ENCODE results near the gene LTO1.

The LTO1 gene

DNA sequence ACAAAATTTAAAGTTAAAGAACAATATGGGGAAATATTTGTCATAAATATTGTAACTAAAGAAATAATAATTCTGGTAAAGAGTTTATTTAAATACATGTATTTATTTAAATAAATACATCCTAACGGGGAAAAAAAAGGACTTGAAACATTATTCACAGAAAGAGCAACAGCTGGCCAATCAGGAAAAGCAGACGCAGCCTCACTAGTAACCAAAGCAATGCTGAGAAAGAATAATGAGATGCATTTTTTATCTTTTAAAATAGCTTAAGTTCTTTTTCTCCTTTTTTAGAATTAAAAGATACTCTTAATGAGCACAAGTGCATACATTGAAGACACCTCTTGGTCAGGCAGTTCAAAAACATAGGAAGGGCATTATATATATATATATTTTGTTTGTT, 2.6 kb upstream of the LTO1 start:
- DNase-seq (ENCODE audit: low spot score) = no peak

DNA sequence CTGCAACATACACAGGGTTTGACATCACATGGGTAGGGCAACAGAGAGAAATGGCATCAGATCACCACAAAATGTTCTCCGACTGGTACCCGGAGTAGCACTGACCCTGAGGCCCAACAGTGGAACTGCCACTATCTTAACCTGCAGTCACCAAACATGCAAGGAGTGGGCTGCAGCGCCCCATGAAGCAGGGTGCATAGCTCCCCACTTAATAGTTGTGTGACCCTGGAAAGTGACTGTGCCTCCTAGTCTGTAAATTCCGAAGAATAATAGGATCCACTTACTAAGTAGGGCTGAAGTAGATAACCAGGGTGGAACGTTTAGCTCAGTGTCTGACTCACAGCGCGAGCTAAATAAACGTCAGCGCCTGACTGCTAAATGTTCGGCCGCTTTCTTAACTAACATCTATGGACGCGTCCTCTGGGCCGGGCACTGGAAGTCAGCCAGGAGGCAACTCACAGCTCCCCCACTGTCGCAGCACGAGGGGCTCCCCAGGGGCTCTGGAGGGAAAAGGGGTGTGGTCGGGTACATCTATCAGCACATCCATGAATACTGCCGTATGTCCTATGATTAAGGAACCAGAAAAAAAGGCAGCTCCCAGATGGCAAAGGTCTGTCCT, 777 bp downstream of the LTO1 start:
- DNase-seq (ENCODE audit: low spot score) = peak; percentile 52

DNA sequence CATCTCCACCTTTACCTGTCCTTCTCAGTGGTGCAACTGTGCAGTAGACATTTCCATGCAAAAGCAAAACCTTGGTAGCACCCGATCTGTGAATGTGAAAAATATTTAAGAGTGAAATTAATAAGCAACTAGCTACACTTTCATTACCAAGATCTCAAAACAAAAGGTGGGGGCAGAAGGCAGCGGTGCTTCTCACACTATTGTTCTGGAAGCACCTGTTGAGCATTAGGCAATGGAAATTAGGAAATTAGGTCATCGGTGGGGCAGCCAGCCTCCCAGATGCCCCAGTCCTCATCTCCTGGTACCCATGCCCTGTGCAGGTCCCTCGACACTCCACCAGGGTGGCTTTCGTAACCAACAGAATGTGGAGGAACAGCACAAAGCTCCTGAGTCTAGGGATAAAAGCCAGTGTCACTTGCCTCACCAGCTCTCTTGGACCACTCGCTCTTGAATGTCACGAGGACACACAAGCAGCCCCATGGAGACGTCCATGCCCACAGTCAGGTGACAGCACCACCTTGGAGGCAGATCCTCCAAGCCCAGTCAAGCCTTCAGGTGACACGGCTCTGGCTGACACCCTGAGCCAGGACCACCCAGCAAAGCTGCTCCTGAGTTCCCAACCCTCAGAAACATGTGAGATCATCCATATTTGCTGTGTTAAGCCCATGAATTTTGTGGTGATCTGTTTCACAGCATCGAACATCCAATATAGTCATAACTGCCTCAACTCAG, 3.3 kb downstream of the LTO1 start:
- no peak for DNase-seq (ENCODE audit: low spot score)

DNA sequence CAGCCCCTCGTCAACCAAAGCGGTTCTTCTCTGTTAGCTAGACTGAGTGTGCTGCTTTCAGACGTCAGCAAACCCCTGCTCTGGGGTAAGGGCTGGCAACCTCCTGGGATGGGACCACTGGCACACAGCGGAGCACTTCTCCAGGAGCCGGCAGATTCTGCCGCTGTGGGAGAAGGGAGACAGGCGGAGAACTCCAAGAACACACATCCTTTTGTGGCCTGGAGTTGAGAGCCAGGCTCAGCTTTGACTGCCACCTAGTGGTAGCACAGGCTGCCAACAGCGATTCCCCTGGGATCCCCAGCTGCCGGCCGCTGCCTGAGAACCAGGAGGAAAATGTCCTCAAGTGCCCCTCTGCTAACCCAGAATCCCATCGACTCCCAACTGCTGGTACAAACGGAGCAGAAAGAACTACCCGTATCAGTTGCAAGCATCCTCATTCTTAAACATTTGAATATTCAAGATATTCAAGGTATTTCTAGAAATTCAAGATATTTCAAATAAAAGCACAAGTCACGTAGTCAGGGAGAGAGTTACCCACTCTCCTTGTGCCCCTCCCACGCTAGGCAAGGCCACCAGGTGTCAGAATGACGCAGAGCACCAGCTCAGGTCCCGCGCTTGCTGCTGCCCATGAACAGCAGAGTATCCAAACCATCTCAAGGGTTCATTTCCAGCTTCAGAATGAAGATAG, 4.9 kb downstream of the LTO1 start:
- peak; percentile 79 for DNase-seq (ENCODE audit: low spot score)

DNA sequence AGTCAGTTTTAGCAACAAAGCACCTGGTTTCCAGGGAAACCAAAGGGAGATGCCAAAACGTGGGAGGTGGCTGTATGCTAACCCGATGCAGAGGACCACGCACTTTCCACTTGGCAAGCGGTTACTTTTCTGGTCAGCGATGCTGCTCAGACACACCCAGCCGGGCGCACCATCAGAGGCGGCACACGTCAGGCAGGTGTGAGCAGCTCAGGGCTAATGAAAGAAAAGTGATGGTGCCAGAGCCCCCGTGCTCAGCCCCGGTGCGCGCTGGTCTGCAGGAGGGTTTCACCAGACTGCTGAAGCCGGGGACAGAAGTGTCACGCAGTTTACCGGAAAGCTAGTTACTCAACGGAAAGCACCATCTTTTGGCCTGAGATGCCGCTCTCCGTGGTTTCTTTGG, 5.7 kb downstream of the LTO1 start:
- DNase-seq (ENCODE audit: low spot score) = no peak

DNA sequence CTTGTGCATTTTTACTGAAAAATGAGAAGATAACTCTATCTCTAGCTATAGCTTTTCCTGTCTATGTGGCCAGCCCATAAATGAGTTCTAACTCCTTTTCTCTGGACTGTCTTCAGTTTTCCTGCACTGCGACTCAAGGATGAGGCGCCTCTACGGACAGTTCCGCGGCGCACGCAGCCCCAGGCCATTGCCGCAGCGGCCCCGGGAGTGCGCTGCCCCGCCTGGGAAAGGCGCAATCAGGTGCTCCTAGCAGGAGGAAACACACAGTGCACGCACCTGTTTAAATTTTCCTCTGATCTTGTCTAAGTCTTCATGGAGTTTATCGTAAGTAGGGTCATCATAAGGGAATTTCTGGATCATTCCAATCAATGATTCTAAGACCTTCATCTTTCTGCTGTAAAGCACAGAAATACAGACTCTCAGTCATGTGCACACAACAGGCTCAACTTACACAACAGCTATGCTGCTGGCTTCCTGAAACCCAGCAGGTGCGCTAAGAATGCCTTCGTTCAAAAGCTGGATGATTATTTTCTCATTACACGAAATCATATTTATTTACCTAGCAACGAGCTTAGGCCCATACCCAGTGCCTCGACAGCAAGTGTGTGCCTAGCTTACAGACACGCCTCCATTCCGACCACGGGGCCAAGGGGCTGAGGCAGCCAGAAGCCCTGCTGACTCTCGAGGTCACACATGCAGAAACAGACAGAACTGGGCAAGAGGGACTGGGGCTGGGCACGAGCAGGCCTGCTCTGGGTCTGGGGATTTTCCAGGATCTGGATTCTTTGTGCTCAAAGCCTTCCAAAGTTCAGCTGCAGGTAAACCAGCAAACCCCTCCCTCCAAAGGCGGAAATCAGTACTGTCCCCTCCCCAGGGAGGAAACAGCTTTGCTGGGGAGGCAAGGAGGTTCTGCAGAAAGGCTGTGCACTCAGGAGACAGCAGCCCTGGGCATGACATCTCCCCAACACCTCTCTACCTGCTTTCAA, 7.2 kb downstream of the LTO1 start:
- DNase-seq (ENCODE audit: low spot score) = no peak

DNA sequence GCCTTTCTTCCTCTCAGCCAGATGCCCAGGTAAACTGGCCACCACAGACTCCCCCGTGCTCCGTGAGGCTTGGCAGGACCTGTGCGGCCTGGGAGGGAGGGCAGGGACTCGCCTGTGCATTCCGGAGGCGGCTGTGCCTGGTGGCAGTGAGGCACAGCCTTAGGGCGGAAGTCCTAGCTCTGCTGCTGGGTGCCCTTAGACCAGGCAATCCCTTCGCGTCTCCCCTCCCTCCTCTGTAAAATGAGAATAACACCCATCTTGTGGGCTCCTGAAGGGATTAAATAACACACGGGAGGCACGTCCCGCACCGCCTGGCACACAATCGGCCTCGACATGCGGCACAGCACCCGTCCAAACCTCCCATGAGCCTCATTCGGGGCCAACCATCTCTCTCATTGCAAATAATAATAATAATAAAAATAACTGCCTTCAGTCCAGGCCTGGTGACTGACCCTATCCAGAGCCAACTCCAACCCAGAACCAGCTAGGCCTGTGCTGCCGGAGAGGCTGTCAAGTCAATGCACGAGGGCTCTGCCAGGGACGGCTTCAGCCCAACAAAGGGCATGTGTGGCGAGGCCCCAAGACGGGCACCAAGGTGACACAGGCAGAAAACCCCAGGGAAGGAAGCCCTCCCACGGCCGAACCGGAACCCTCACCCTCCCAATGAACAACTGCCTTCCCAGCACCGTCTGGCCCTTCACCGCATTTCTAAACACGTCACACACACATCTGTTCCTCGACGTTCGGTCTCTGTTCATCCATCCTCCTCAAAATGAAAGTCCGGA, 8.2 kb downstream of the LTO1 start:
- DNase-seq (ENCODE audit: low spot score) = no peak

DNA sequence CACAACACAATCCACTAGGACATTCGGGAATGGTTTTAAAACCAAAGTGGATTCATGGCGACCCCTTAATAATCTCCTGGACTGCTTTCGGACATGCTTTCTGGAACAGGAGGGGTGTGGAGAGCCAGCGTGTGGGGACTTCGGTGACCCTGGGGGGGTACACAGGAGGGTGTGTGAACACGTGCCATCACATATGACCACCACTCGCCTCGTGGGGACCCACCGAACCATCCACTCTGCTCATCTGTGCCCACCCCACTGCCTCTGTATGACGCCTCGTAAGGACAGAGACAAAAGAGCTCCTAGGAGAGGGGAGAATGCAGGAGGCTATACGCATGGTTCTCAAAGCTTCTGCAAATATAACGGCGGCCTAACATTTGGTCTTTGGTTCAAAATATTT, 8.9 kb downstream of the LTO1 start:
- no peak for DNase-seq (ENCODE audit: low spot score)

DNA sequence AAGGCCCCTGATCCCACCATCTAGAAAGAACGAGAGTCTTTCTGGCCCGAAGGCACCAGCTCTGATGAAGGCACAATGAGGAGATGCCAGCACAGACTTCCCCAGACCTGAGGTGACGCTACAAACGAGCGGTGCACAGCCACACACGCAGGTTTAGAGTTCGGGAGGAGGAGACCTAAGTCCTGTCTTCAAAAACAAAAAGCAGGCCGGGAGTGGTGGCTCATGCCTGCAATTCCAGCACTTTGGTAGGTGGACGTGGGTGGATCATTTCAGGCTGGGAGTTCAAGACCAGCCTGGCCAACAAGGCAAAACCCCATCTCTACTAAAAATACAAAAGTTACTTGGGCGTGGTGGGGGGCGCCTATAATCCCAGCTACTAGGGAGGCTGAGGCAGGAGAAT, 9.5 kb downstream of the LTO1 start:
- DNase-seq (ENCODE audit: low spot score) = no peak

DNA sequence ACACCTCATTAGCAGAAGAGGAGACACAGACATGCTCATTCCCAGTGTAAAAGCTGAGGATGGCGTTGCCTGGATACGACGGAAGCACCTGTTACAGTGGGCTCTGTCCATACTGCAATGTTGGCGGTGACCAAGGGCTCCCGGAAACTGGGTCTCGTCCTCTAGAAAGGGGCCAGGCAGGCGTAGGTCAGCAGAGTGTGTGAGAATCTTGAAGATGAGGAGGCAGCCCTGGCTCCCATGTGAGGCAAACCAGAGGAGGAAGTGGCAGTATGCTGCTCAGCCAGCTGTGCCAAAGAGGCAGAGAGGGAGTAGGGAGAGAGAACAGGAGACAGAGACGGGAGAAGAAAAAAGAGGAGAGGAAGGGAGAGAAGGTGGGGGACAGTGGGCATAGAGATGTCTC, 10.3 kb downstream of the LTO1 start:
- DNase-seq (ENCODE audit: low spot score) = no peak

DNA sequence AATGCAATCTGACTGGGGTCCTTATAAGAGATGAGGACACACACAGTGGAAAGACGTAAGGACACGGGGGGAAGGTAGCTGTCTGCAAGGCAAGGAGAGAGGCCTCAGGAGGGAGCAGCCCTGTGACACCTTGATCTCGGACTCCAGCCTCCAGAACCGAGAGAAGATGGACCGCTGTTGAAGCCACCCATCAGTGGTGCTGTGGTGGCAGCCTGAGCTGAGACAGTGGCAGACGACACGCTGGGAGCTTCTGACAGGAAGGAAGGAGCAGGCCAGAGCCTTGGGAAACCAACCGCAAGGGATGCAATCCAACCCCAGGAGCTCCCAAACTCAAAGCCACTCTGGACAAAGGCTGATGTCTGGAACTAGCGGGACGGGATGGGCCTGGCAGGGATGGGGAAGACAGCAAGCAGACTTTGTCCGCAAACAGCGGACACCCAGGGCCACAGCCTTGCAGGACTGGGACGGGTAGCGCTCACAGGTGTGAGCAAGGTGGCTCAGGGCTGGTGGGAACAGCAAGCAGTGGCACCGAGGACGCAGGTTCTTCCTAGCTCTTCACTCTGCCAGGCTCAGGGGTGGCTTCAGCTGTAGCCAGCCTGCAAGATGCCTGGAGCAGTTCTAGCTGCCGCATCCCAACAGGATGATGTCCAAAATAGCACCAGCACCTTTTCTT, 10.9 kb downstream of the LTO1 start:
- DNase-seq (ENCODE audit: low spot score) = no peak

DNA sequence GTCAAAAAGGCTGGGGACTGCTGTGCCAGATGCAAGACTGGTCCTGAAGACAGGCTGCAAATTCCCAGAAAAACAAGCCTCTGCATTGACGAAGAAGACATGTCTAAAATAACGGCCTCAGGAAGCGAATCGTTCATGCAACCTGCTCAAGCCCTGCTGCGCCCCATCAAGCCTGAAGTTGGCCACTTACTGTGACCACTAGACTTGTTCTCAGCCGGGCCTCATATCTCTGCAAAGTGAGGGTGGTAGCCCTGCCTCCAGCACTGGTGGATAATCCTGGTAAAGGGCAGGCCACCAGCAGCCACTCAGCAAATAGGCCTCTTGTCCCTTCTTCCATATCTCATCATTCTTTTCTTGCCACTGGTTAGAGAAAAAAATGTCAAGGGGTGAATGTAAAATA, 11.8 kb downstream of the LTO1 start:
- no peak for DNase-seq (ENCODE audit: low spot score)

DNA sequence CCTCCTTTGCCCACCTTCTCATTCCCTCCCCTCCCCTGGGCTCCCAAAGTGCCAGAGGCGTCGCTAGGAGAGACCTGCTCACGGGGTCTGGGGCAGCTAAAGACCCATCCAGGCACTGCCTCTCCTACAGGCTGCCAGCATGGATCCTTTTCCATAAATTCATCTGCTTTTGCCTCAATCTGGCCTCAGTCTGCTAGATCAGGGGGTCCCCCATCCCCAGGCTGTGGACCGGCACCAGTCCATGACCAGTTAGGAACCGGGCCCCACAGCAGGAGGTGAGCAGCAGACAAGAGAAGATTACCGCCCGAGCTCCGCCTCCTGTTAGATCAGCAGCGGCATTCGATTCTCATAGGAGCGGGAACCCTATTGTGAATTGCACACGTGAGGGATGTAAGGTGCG, 12.3 kb downstream of the LTO1 start:
- DNase-seq (ENCODE audit: low spot score) = no peak

DNA sequence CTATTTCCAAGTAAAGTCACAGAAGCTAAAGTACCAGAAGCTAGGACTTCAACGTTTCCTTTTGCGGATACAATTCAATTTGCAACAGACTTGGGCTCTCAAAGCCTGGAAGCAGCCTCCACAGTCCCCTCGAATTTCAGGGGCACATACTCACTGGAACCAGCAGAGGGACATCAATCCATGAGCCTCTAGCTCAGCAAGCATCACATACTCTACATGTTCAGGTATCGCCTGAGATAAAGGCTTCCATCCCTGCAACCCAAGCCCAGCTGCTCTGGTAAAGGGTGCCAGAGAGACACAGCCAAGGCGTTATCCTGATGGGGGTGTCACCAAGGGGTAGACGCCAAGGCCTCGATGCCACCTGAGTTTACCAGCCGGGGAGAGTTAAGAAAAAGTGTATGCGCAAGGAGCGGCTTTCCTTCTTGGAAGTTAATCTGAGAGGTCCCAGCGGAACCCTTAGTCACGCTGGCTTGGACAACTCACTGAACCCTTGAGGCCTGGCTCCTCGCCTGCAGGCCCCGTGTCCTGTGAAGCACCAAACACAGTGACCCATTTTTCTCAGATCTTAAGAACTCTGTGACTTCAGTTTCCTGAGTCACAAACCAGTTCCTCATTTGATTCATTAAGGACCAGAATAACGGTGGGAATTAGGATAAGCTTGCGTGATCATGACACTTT, 13.0 kb downstream of the LTO1 start:
- DNase-seq (ENCODE audit: low spot score) = no peak

DNA sequence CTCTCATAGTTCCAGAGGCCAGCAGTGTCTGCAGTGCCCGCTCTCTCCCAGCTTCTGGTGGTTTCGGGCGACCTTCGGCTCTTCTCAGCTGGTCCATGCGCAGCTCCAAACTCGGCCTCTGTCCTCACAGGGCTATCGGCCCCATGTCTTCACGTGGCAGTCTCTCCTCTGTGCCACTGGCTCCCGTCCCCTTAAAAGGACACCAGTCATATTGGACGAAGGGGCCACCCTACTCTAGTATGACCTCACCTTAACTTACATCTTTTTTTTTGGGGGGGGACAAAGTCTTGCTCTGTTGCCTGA, 13.8 kb downstream of the LTO1 start:
- no peak for DNase-seq (ENCODE audit: low spot score)

DNA sequence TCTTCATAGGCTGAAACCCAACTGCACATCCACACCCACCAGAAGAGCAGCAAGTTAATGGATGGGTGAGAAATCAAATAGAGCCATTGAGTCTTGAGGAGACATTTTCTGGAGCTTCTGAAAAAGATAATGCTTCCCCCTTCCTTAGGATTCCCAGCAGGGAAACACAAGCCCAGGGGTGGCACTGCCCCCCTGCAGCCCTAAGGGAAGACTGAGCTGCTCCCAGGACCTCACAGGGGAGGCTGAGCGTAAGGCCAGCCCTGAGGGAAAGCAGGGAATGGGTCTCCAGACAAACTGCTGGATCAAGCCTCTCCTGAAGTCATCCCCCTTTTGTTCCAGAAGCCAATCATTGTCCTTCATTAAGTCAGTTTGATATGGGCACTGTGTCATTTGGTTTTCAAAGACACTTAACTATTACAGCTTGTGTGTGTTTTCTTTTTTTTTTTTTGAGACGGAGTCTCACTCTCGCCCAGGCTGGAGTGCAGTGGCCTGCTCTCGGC, 15.1 kb downstream of the LTO1 start:
- DNase-seq (ENCODE audit: low spot score) = no peak

DNA sequence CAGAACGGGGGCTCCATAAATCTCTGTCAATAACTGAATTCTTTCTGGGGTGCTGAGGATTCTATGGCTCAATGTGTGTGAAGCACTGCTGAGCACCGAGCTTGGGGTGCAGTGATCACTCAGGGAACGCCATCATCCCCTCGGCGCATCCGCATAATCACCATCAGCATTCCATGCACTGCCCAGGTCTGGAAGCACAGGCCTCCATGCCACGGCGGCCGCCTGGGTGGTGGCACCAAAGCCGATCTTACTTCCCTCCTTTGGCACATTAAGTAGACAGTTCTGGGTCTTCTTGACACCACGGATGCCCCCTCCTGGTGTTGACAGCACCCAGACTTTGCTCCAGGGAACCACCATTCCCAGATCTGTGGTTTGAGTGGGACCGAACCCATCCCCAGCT, 15.6 kb downstream of the LTO1 start:
- no peak for DNase-seq (ENCODE audit: low spot score)

DNA sequence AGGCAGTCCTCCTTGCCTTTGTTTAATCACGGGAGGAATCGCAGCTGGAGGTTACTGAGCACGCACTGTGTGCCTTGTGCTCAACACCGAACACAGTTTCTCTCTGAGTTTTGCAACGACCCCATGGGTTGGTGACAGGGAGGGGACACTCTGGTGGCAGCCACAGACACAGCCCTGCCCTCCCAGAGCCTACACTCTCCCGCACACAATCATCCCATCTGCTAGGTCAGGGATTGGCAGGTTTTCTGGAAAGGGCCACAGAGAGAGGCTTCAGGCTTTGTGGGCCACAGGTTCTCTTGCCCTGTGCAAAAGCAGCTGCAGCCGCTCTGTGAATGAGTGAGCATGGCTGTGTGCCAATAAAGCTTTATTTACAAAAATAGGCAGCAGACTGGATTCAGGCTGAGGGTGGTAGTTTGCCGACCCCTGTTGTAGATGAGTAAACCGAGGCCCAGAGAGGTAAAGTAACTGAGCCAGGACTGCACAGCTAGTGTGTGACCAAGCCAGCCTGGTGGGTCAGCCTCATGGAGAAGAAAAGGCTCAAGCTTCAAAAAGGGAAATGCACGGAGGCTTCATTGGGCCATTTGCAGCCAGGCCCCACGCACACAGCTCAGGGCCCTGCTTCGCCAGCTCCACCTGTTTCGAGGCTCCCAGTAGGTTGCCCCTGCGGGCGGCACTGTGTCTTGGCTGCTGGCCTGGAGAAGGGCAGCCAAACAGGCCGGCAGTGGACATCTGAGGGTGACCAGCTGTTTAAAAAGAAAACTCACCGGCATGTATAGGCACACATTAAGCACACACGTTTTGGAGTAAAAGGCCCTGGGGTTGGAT, 16.3 kb downstream of the LTO1 start:
- DNase-seq (ENCODE audit: low spot score) = no peak

DNA sequence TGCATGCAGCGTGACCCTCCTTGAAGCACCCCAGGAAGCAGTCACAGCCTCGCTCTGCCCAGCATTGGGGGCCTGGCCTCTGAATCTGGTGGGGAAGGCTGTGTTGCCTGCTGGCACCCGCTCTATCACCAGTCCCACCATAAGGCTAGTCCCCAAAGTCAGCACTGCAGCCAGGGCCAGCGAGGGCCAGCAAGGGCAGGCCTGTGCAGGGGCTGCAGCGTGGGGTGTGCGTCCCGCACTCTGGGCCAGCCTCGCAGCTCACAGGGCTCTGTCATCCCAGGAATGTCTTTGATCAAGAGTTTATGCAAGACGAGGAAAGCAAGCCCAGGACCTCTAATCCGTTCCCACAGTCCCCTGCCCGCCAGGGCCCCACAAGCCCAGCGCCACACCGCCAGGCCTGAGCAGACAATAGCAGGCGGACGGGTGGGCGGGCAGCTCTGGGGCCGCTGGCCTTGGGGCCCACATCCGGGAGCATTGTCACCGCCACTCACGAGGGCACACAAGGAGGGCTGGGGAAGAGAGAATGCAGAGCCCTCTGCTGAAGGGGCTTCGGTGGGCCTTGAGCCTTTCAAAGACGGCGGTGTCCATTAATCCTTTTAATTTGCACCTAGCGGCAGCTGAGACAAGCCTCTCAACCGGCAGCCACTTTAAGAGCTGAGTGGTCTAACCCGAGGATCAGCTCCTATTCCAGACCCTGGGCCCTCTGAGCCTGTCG, 17.1 kb downstream of the LTO1 start:
- no peak for DNase-seq (ENCODE audit: low spot score)

Data from LoVo (cell line).